ENCODE measurements around the gene RNLS.

RNLS gene

GRCh38 chr10:88245974-88246511 lies 337.1 kb downstream of the RNLS start:
- no peak for TF ChIP-seq CTCF (IDR thresholded peaks at IDR 0.05; ENCODE audit: low read depth, low read length)
- DNase-seq (ENCODE audit: low read depth in 2 of 2), result peak; percentile 49 to 74
- no peak overlapping the region for H3K4me3 ChIP-seq (replicated peaks in 1 of 2; ENCODE audit: low read depth in 2 of 2, low read length in 2 of 2)

- TF ChIP-seq CTCF (IDR thresholded peaks at IDR 0.05; ENCODE audit: low read depth, low read length), result no peak
- no peak overlapping the region for H3K4me3 ChIP-seq (replicated peaks in 1 of 2; ENCODE audit: low read depth in 2 of 2, low read length in 2 of 2)
- DNase-seq (ENCODE audit: low read depth in 2 of 2), result no peak
Measured at GRCh38 chr10:88244781-88245625, 338.1 kb downstream of the RNLS start.

- peak overlapping the region in 1 of 2 donors; percentile 4 for H3K4me3 ChIP-seq (replicated peaks in 1 of 2; ENCODE audit: low read depth in 2 of 2, low read length in 2 of 2)
- TF ChIP-seq CTCF (IDR thresholded peaks at IDR 0.05; ENCODE audit: low read depth, low read length), result no peak
- DNase-seq (ENCODE audit: low read depth in 2 of 2), result peak; percentile 69 to 96
Measured at GRCh38 chr10:88243836-88244730, 339.0 kb downstream of the RNLS start.

GRCh38 chr10:88243202-88243744 lies 339.8 kb downstream of the RNLS start:
- peak; percentile 26 to 64 for DNase-seq (ENCODE audit: low read depth in 2 of 2)
- TF ChIP-seq CTCF (IDR thresholded peaks at IDR 0.05; ENCODE audit: low read depth, low read length), result no peak
- H3K4me3 ChIP-seq (replicated peaks in 1 of 2; ENCODE audit: low read depth in 2 of 2, low read length in 2 of 2), result no peak overlapping the region

DNA sequence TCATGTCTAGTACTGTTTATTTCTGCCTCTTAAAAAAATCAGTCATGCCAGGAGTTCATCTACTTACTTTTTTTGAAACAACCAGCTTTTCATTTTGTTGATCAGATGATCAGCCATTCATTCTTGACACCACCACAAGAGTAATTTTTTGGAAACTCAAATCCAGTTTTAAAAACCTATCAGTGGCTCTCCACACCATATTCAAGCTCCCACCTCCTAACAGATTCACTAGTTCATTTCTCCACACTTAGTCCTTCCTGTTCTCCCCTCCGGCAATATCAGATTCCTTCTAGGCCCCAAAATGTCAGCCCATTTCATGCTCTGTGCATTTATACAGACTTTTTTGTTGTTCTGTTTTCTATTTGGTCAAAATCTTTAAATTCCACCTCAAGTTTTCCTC lies 341.6 kb downstream of the RNLS start:
- no peak overlapping the region for H3K4me3 ChIP-seq (replicated peaks in 1 of 2; ENCODE audit: low read depth in 2 of 2, low read length in 2 of 2)
- TF ChIP-seq CTCF (IDR thresholded peaks at IDR 0.05; ENCODE audit: low read depth, low read length), result no peak
- DNase-seq (ENCODE audit: low read depth in 2 of 2), result no peak

DNA sequence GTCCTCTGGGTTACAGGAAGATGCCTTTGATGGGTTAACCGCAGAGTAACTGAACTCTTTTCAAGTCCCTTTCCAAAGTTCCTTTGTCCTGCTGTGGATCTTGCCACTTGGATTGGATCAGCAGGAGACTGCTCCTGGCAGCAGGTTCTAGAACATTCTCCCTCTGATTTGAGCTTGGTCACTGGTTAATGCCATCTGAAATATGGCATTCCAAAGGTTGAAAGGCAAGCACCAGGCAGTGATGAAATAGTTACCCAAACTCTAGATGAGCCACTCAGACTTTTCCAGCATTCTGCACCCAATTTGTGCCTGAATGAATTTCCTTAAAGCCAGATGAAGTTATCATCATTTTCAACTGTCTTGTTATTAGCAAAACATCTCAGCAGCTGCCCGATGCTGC lies 343.9 kb downstream of the RNLS start:
- no peak for TF ChIP-seq CTCF (IDR thresholded peaks at IDR 0.05; ENCODE audit: low read depth, low read length)
- no peak overlapping the region for H3K4me3 ChIP-seq (replicated peaks in 1 of 2; ENCODE audit: low read depth in 2 of 2, low read length in 2 of 2)
- no peak for DNase-seq (ENCODE audit: low read depth in 2 of 2)
